SK-N-SH (cell line): ENCODE data around the gene CKM. TPM values are rescaled to one million over a fixed set of nuclear protein-coding genes. Genes with fewer than 3 reads are reported as not detected.

ENCODE experiments used
- CTCF ChIA-PET: fragments of 300-600, 350-600 bp; formaldehyde crosslinking; extraction: SDS; loops from one replicate; lab custom pipeline; 2021; lab: Yijun Ruan, JAX
- POLR2A ChIA-PET: fragments of 350-600 bp; sonication (Branson Sonifier 250); formaldehyde crosslinking; extraction: SDS; loops from one replicate; lab custom pipeline; 2020; ENCODE audit warnings: antibody characterized with exemption, inconsistent platforms; lab: Yijun Ruan, JAX
- DNase-seq: peaks from one replicate; pipeline ENCODE4 v3.0.0; 2012
- H2AFZ ChIP-seq: fragments of 200-600 bp; sonication (generic); 2 replicates; pipeline ENCODE4 v1.8.1; 2016; ENCODE audit warnings: antibody characterized with exemption, mild to moderate bottlenecking, low read depth
- H3F3A ChIP-seq: fragments of 200-600 bp; sonication (generic); replicated peaks from 2 replicates; pipeline ENCODE3; 2016; ENCODE audit warnings: antibody characterized with exemption, mild to moderate bottlenecking; ENCODE audit not compliant: insufficient read depth
- H3K27ac ChIP-seq, 2 experiments: fragments of 200-500 bp in 1 of 2; fragments of 200-600 bp in 1 of 2; sonication (Bioruptor generic) in 1 of 2; sonication (generic), shearing (Covaris generic) in 1 of 2; 2 replicates each; pipeline versions ENCODE4 v1.5.1 to v1.6.1; 2014 to 2016; ENCODE audit warnings: low read depth in 2 of 2, inconsistent platforms in 1 of 2, low read length in 1 of 2, mild to moderate bottlenecking in 1 of 2, mixed read lengths in 1 of 2
- H3K27me3 ChIP-seq: fragments of 200-600 bp; sonication (generic), shearing (Covaris generic); 2 replicates; pipeline ENCODE4 v1.6.1; 2016; ENCODE audit warnings: mixed run types; ENCODE audit not compliant: insufficient read depth
- H3K36me3 ChIP-seq, 2 experiments: fragments of 200-500 bp in 1 of 2; fragments of 200-600 bp in 1 of 2; sonication (Bioruptor generic) in 1 of 2; sonication (generic) in 1 of 2; replicated peaks in 1 of 2; 2 replicates each; pipeline versions ENCODE3 to v1.5.1; 2014 to 2016; ENCODE audit warnings: low read length in 1 of 2, mild to moderate bottlenecking in 1 of 2; ENCODE audit not compliant: insufficient read depth in 2 of 2, control insufficient read depth in 1 of 2
- H3K4me1 ChIP-seq, 2 experiments: fragments of 200-500 bp in 1 of 2; fragments of 200-600 bp in 1 of 2; sonication (Bioruptor generic) in 1 of 2; sonication (generic), shearing (Covaris generic) in 1 of 2; 2 replicates each; pipeline versions ENCODE4 v1.5.1 to v1.6.1; 2014 to 2016; ENCODE audit warnings: low read depth in 1 of 2, low read length in 1 of 2, mixed run types in 1 of 2; ENCODE audit not compliant: insufficient read depth in 2 of 2, control insufficient read depth in 1 of 2
- H3K4me2 ChIP-seq: fragments of 200-600 bp; sonication (generic), shearing (Covaris generic); 2 replicates; pipeline ENCODE4 v1.6.1; 2017; ENCODE audit warnings: mixed run types
- H3K4me3 ChIP-seq, 2 experiments: fragments of 200-500 bp in 1 of 2; fragments of 200-600 bp in 1 of 2; sonication (Bioruptor generic) in 1 of 2; sonication (generic), shearing (Covaris generic) in 1 of 2; 2 replicates each; pipeline versions ENCODE4 v1.5.1 to v1.8.1; 2014 to 2016; ENCODE audit warnings: low read depth in 2 of 2, inconsistent platforms in 1 of 2, low read length in 1 of 2, mild to moderate bottlenecking in 1 of 2, mixed read lengths in 1 of 2, moderate library complexity in 1 of 2
- H3K79me2 ChIP-seq: fragments of 200-600 bp; sonication (generic); 2 replicates; pipeline ENCODE4 v1.8.1; 2017; ENCODE audit warnings: mild to moderate bottlenecking; ENCODE audit not compliant: insufficient read depth
- H3K9ac ChIP-seq: fragments of 200-600 bp; sonication (generic); 2 replicates; pipeline ENCODE4 v1.6.1; 2017; ENCODE audit warnings: mixed run types
- H3K9me2 ChIP-seq: fragments of 200-600 bp; sonication (generic); 2 replicates; pipeline ENCODE4 v1.6.1; 2017; ENCODE audit warnings: mixed run types
- H3K9me3 ChIP-seq: fragments of 200-600 bp; sonication (generic); 2 replicates; pipeline ENCODE4 v1.6.1; 2017; ENCODE audit warnings: mixed run types, mild to moderate bottlenecking, moderate library complexity
- H4K20me1 ChIP-seq: fragments of 200-600 bp; sonication (generic); 2 replicates; pipeline ENCODE4 v1.6.1; 2017; ENCODE audit warnings: mild to moderate bottlenecking, mixed run types; ENCODE audit not compliant: insufficient read depth
- CHD2 ChIP-seq: fragments of 150-350 bp; IDR thresholded peaks from 2 replicates; pipeline ENCODE4 v1.6.1; 2018; ENCODE audit warnings: low read length; ENCODE audit not compliant: partially characterized antibody
- ELF1 ChIP-seq: IDR thresholded peaks from 2 replicates; pipeline ENCODE4 v1.4.0; 2012
- EP300 ChIP-seq, 2 experiments: IDR thresholded peaks; 2 replicates each; pipeline versions ENCODE4 v1.4.0 to v1.6.1; 2012; ENCODE audit warnings: borderline replicate concordance in 1 of 2, low read depth in 1 of 2, low read length in 1 of 2
- FOSL2 ChIP-seq: IDR thresholded peaks from 2 replicates; pipeline ENCODE4 v1.4.0; 2012; ENCODE audit warnings: low read depth, mild to moderate bottlenecking, moderate library complexity, borderline replicate concordance
- FOXJ3 ChIP-seq: sonication (generic); formaldehyde crosslinking; IDR thresholded peaks from 2 replicates; pipeline ENCODE4 v1.5.1; 2020; ENCODE audit warnings: mild to moderate bottlenecking, missing genetic modification reagents
- FOXM1 ChIP-seq: IDR thresholded peaks from 2 replicates; pipeline ENCODE4 v1.4.0; 2012; ENCODE audit warnings: low read depth, mild to moderate bottlenecking
- GABPA ChIP-seq: IDR thresholded peaks from 2 replicates; pipeline ENCODE4 v1.4.0; 2012; ENCODE audit warnings: low read depth, mild to moderate bottlenecking
- IRF3 ChIP-seq: fragments of 150-350 bp; IDR thresholded peaks from 2 replicates; pipeline ENCODE4 v1.6.1; 2016; ENCODE audit warnings: mild to moderate bottlenecking, low read depth, low read length
- MEF2A ChIP-seq: IDR thresholded peaks from 2 replicates; pipeline ENCODE4 v1.4.0; 2012; ENCODE audit warnings: low read depth, borderline replicate concordance
- MXI1 ChIP-seq: IDR thresholded peaks from 2 replicates; pipeline ENCODE4 v1.6.1; 2012; ENCODE audit warnings: mild to moderate bottlenecking, low read depth, low read length, improper control_type of control experiment
- NRF1 ChIP-seq: IDR thresholded peaks from 2 replicates; pipeline ENCODE4 v1.6.1; 2012; ENCODE audit warnings: low read depth, mild to moderate bottlenecking, low read length
- POLR2AphosphoS5 ChIP-seq: IDR thresholded peaks from 2 replicates; pipeline ENCODE4 v1.6.1; 2012; ENCODE audit warnings: low read depth, low read length
- RCOR1 ChIP-seq: fragments of 150-350 bp; IDR thresholded peaks from 2 replicates; pipeline ENCODE4 v1.6.1; 2017; ENCODE audit warnings: antibody characterized with exemption, low read length
- REST ChIP-seq: IDR thresholded peaks from 2 replicates; pipeline ENCODE4 v1.6.1; 2012; ENCODE audit warnings: mild to moderate bottlenecking, low read depth, low read length, moderate library complexity
- RFX5 ChIP-seq: IDR thresholded peaks from 2 replicates; pipeline ENCODE4 v1.6.1; 2012; ENCODE audit warnings: mild to moderate bottlenecking, improper control_type of control experiment, low read length
- SMC3 ChIP-seq: IDR thresholded peaks from 2 replicates; pipeline ENCODE4 v1.6.1; 2012; ENCODE audit warnings: low read depth, low read length, improper control_type of control experiment
- TAF1 ChIP-seq: IDR thresholded peaks from 2 replicates; pipeline ENCODE4 v1.6.1; 2012; ENCODE audit warnings: low read depth, mild to moderate bottlenecking, low read length, moderate library complexity, borderline replicate concordance
- TCF12 ChIP-seq: IDR thresholded peaks from 2 replicates; pipeline ENCODE4 v1.4.0; 2012
- TEAD4 ChIP-seq: IDR thresholded peaks from 2 replicates; pipeline ENCODE4 v1.4.0; 2012; ENCODE audit warnings: mild to moderate bottlenecking, borderline replicate concordance; ENCODE audit not compliant: insufficient read depth
- YY1 ChIP-seq: IDR thresholded peaks from 2 replicates; pipeline ENCODE4 v1.4.0; 2012; ENCODE audit warnings: low read depth, mild to moderate bottlenecking
- WGBS: methylation state at CpG from one replicate; pipeline ENCODE4 v1.1.6; 2017; ENCODE audit warnings: low lambda C conversion rate; 5-methylcytosine and 5-hydroxymethylcytosine counted together
- polyA plus RNA-seq, 3 experiments: library from polyadenylated mRNA; depleted of rRNA; stranded (reverse); fragments of >200 nt; gene quantifications; 2 replicates each; pipeline ENCODE4 v1.2.3, GENCODE V29; 2012

The CKM gene
- polyA plus RNA-seq, 1 of the 3 experiments (the other 2 are of a cell fraction), result 0.05 TPM

GRCh38 chr19:45293682-45294081 is 29.0 kb downstream of the CKM start:
- POLR2A ChIA-PET, result no interaction called here
- WGBS, result 93% methylated on average over 4 of the region's 4 CpGs
- Histone ChIP-seq H3K4me3 (no peak overlapping the region), H3K9ac (no peak overlapping the region), H3K9me2 (no peaks in the 10 kb centered on the region), H4K20me1 (no peaks in the 10 kb centered on the region), H3K9me3 (no peaks in the 10 kb centered on the region), H3F3A (peaks cover 5% of the 10 kb centered on the region), H3K4me2 (no peak overlapping the region), H3K27me3 (no peaks in the 10 kb centered on the region), H3K36me3 (peaks cover 0 to 33% of the 10 kb centered on the region in 2 experiments), H2AFZ (no peak overlapping the region), H3K79me2 (no peaks in the 10 kb centered on the region), H3K4me1 (no peaks in the 10 kb centered on the region), H3K27ac (no peak overlapping the region)
- TF ChIP-seq GABPA, result no peak
- CTCF ChIA-PET, result no interaction called here
- DNase-seq, result no peak

GRCh38 chr19:45291834-45292233 is 30.8 kb downstream of the CKM start:
- peaks cover 0 to 35% of the 10 kb centered on the region in 2 experiments for H3K36me3 ChIP-seq
- no peak overlapping the region for H3K9ac ChIP-seq
- DNase-seq, result no peak
- no peak overlapping the region for H2AFZ ChIP-seq
- no peak overlapping the region for H3K27ac ChIP-seq
- H3K9me2 ChIP-seq, result no peaks in the 10 kb centered on the region
- no peaks in the 10 kb centered on the region for H4K20me1 ChIP-seq
- 95% methylated on average over 1 of the region's 1 CpG for WGBS
- CTCF ChIA-PET, result interaction anchor here (1.0 kb wide), 1 partner anchor 47 kb away, joined by 3 read pairs; no protein-coding TSS in a partner anchor
- H3K4me3 ChIP-seq, result no peak overlapping the region
- no peaks in the 10 kb centered on the region for H3K4me1 ChIP-seq
- H3K4me2 ChIP-seq, result no peak overlapping the region
- no peaks in the 10 kb centered on the region for H3K79me2 ChIP-seq
- no peak for TF ChIP-seq YY1
- TF ChIP-seq MEF2A, result no peak
- no peak for TF ChIP-seq RCOR1
- no peak for TF ChIP-seq REST
- TF ChIP-seq SMC3, result no peak
- no peak for TF ChIP-seq RFX5
- TF ChIP-seq TCF12, result no peak
- no peak for TF ChIP-seq GABPA
- no peak for TF ChIP-seq FOXM1
- no peak for TF ChIP-seq EP300 (IDR thresholded peaks at IDR 0.05; ENCODE audit: borderline replicate concordance in 1 of 2, low read depth in 1 of 2, low read length in 1 of 2)
- no peak for TF ChIP-seq IRF3
- no peak for TF ChIP-seq MXI1
- no peak for TF ChIP-seq TAF1
- TF ChIP-seq POLR2AphosphoS5, result no peak
- TF ChIP-seq FOSL2, result no peak
- no peak for TF ChIP-seq NRF1
- no peak for TF ChIP-seq TEAD4
- TF ChIP-seq FOXJ3 (CRISPR knock-in tag), result no peak
- TF ChIP-seq ELF1, result no peak
- no peak for TF ChIP-seq CHD2
- H3K9me3 ChIP-seq, result no peaks in the 10 kb centered on the region
- peaks cover 5% of the 10 kb centered on the region for H3F3A ChIP-seq
- POLR2A ChIA-PET, result interaction anchor here (1.1 kb wide), 1 partner anchor 8 kb away, joined by 3 read pairs; no protein-coding TSS in a partner anchor
- H3K27me3 ChIP-seq, result no peaks in the 10 kb centered on the region
